Measurements from ENCODE around the gene ADIPOQ. TPM values are rescaled to one million over a fixed set of nuclear protein-coding genes. Genes with fewer than 3 reads are reported as not detected.
"Not testable (repeated sequence)": the region's sequence is repeated elsewhere in the genome, so short reads cannot be mapped to it uniquely, and the experiment has no call there.

ADIPOQ gene
- total RNA-seq, 1 donor from 2014 or later: 8.2 TPM

- TF ChIP-seq CTCF (IDR thresholded peaks at IDR 0.05): no peak
- H3K9me3 ChIP-seq: no peaks in the 10 kb centered on the region
- no peaks in the 10 kb centered on the region for H3K27me3 ChIP-seq
- H3K27ac ChIP-seq: no peak overlapping the region
- intact Hi-C loops (cut with DNase I): no loop called here
- no peaks in the 10 kb centered on the region for H3K36me3 ChIP-seq
- no peak for DNase-seq (ENCODE audit: low spot score in 2 of 2)
- H3K4me3 ChIP-seq: no peak overlapping the region
- peaks cover 0 to under 1% of the 10 kb centered on the region in 2 donors for H3K4me1 ChIP-seq
These were observed 53.5 kb downstream of the ADIPOQ start for GRCh38 chr3:186896006-186896405.

- Histone ChIP-seq H3K27me3 (no peaks in the 10 kb centered on the region), H3K27ac (no peak overlapping the region), H3K9me3 (no peaks in the 10 kb centered on the region), H3K4me3 (no peak overlapping the region), H3K36me3 (no peaks in the 10 kb centered on the region), H3K4me1 (peaks cover 0 to 5% of the 10 kb centered on the region in 2 donors)
- TF ChIP-seq CTCF (IDR thresholded peaks at IDR 0.05): no peak
- DNase-seq (ENCODE audit: low spot score in 2 of 2): no peak
- intact Hi-C loops (cut with DNase I): no loop called here
These were observed 54.4 kb downstream of the ADIPOQ start for GRCh38 chr3:186896875-186897274.

GRCh38 chr3:186901135-186901734 lies 58.7 kb downstream of the ADIPOQ start:
- Histone ChIP-seq H3K4me1 (peaks cover 0 to 5% of the 10 kb centered on the region in 2 donors), H3K4me3 (no peak overlapping the region), H3K27me3 (no peaks in the 10 kb centered on the region), H3K27ac (peak overlapping the region in 1 of 2 donors; percentile 14), H3K9me3 (no peaks in the 10 kb centered on the region), H3K36me3 (no peaks in the 10 kb centered on the region)
- DNase-seq (ENCODE audit: low spot score in 2 of 2): no peak
- no peak for TF ChIP-seq CTCF (IDR thresholded peaks at IDR 0.05)
- intact Hi-C loops (cut with DNase I): no loop called here

- peaks cover 0 to 5% of the 10 kb centered on the region in 2 donors for H3K4me1 ChIP-seq
- H3K9me3 ChIP-seq: no peaks in the 10 kb centered on the region
- no peak for DNase-seq (ENCODE audit: low spot score in 2 of 2)
- no peak overlapping the region for H3K27ac ChIP-seq
- no peaks in the 10 kb centered on the region for H3K27me3 ChIP-seq
- intact Hi-C loops (cut with DNase I): no loop called here
- H3K36me3 ChIP-seq: no peaks in the 10 kb centered on the region
- no peak for TF ChIP-seq CTCF (IDR thresholded peaks at IDR 0.05)
- no peak overlapping the region for H3K4me3 ChIP-seq
These were observed 59.6 kb downstream of the ADIPOQ start for GRCh38 chr3:186902154-186902553.

- no peaks in the 10 kb centered on the region for H3K36me3 ChIP-seq
- H3K4me1 ChIP-seq: peaks cover 0 to 5% of the 10 kb centered on the region in 2 donors
- no peaks in the 10 kb centered on the region for H3K27me3 ChIP-seq
- TF ChIP-seq CTCF (IDR thresholded peaks at IDR 0.05): no peak
- H3K9me3 ChIP-seq: no peaks in the 10 kb centered on the region
- no peak overlapping the region for H3K27ac ChIP-seq
- no peak for DNase-seq (ENCODE audit: low spot score in 2 of 2)
- no peak overlapping the region for H3K4me3 ChIP-seq
- intact Hi-C loops (cut with DNase I): no loop called here
These were observed 60.2 kb downstream of the ADIPOQ start for GRCh38 chr3:186902713-186903112.

- H3K4me1 ChIP-seq; H3K27me3 ChIP-seq; intact Hi-C loops (cut with DNase I); H3K36me3 ChIP-seq; DNase-seq (ENCODE audit: low spot score in 2 of 2); H3K27ac ChIP-seq; H3K4me3 ChIP-seq; H3K9me3 ChIP-seq: not testable (repeated sequence)
These were observed 61.2 kb downstream of the ADIPOQ start for GRCh38 chr3:186903676-186904075.

GRCh38 chr3:186907075-186907474 lies 64.6 kb downstream of the ADIPOQ start:
- intact Hi-C loops (cut with DNase I); H3K36me3 ChIP-seq; H3K27me3 ChIP-seq; H3K4me1 ChIP-seq; DNase-seq (ENCODE audit: low spot score in 2 of 2); H3K9me3 ChIP-seq; H3K4me3 ChIP-seq; H3K27ac ChIP-seq: not testable (repeated sequence)
